Activated CD4-positive, alpha-beta T cell treated with anti-CD3 and anti-CD28 coated beads for 36 hours (primary cell): ENCODE results near the gene TIGD6. TPM values are rescaled to one million over a fixed set of nuclear protein-coding genes. Genes with fewer than 3 reads are reported as not detected.

Source experiments
- total RNA-seq, 2 experiments: library from RNA; stranded (reverse); gene quantifications; one replicate each; pipeline ENCODE4 v1.2.3, GENCODE V29; 2021

The TIGD6 gene
- total RNA-seq, 2 experiments from 2014 or later, result 2.5 to 2.6 TPM

Other genes with a start within 250 kb of the TIGD6 start
- gene PDE6A, start 55.9 kb downstream of the TIGD6 start, total RNA-seq, result not detected
- 1 to 10 TPM; 3.9 to 5.3 TPM for gene SLC26A2, start 39.9 kb downstream of the TIGD6 start, total RNA-seq
- 10 to 100 TPM; 27.2 to 30.5 TPM for gene HMGXB3, start 85 bp upstream of the TIGD6 start, total RNA-seq
- gene CSF1R, start 85.9 kb upstream of the TIGD6 start, total RNA-seq, result under 1 TPM; 0.41 to 0.76 TPM
- not detected for gene PDGFRB, start 155.2 kb upstream of the TIGD6 start, total RNA-seq
- gene CDX1, start 166.1 kb upstream of the TIGD6 start, total RNA-seq, result not detected
- gene SLC6A7, start 189.4 kb upstream of the TIGD6 start, total RNA-seq, result not detected